IMR-90 (cell line): Measurements from ENCODE around the gene NPPB. TPM values are rescaled to one million over a fixed set of nuclear protein-coding genes. Genes with fewer than 3 reads are reported as not detected.

ENCODE experiments used
- ATAC-seq: fragments of 200-7000 bp; cut with Tn5 transposase; 2 replicates; pipeline ENCODE4 v1.9.1; 2020; ENCODE audit warnings: low read depth, mild to moderate bottlenecking, moderate library complexity
- BruUV-seq: library from RNA; stranded (reverse); fragments of 400-500 nt; replicated peaks from 2 replicates; lab custom pipeline; 2021; lab: Mats Ljungman, UMichigan
- CTCF ChIA-PET: fragments of 300-600 bp; formaldehyde crosslinking; extraction: SDS; loops from one replicate; lab custom pipeline; 2021; ENCODE audit warnings: antibody characterized with exemption; lab: Yijun Ruan, JAX
- POLR2A ChIA-PET: fragments of 300-600 bp; sonication (Branson Sonifier 250); formaldehyde crosslinking; loops from one replicate; lab custom pipeline; 2022; ENCODE audit warnings: antibody characterized with exemption; ENCODE audit not compliant: unreplicated experiment; lab: Charles Lee
- DNase-seq: peaks from one replicate; pipeline ENCODE4 v3.0.0; 2013
- H2AFZ ChIP-seq: replicated peaks from 2 replicates; pipeline ENCODE3; 2013; ENCODE audit warnings: low read length, mild to moderate bottlenecking; ENCODE audit not compliant: poor library complexity
- H2AK5ac ChIP-seq: 2 replicates; pipeline ENCODE4 v1.6.1; 2013; ENCODE audit warnings: low read depth, low read length, inconsistent platforms
- H2AK9ac ChIP-seq: replicated peaks from 2 replicates; pipeline ENCODE3; 2013; ENCODE audit warnings: mild to moderate bottlenecking, low read depth, low read length, moderate library complexity; ENCODE audit not compliant: poor library complexity
- H2BK120ac ChIP-seq: 2 replicates; pipeline ENCODE4 v1.6.1; 2013; ENCODE audit warnings: low read depth, low read length, inconsistent platforms
- H2BK15ac ChIP-seq: 3 replicates; pipeline ENCODE4 v1.6.1; 2013; ENCODE audit warnings: low read depth, low read length, inconsistent platforms
- H2BK20ac ChIP-seq: 2 replicates; pipeline ENCODE4 v1.6.1; 2013; ENCODE audit warnings: low read depth, mild to moderate bottlenecking, inconsistent platforms, low read length, moderate library complexity
- H2BK5ac ChIP-seq: 2 replicates; pipeline ENCODE4 v1.6.1; 2013; ENCODE audit warnings: mild to moderate bottlenecking, low read depth, low read length, inconsistent platforms; ENCODE audit not compliant: poor library complexity, severe bottlenecking
- H3K14ac ChIP-seq: replicated peaks from 2 replicates; pipeline ENCODE4 v1.6.1; 2013; ENCODE audit warnings: low read depth, low read length, inconsistent platforms
- H3K18ac ChIP-seq: 2 replicates; pipeline ENCODE4 v1.6.1; 2013; ENCODE audit warnings: low read depth, low read length, control low read depth
- H3K23ac ChIP-seq: 2 replicates; pipeline ENCODE4 v1.6.1; 2013; ENCODE audit warnings: low read depth, low read length, inconsistent platforms
- H3K27ac ChIP-seq: 2 replicates; pipeline ENCODE4 v1.5.1; 2013; ENCODE audit warnings: mild to moderate bottlenecking, control low read depth, low read length; ENCODE audit not compliant: insufficient read depth
- H3K27me3 ChIP-seq: 2 replicates; pipeline ENCODE4 v1.6.1; 2013; ENCODE audit warnings: low read length; ENCODE audit not compliant: control insufficient read depth, insufficient read depth
- H3K36me3 ChIP-seq: 2 replicates; pipeline ENCODE4 v1.6.1; 2013; ENCODE audit warnings: low read length, mixed read lengths; ENCODE audit not compliant: control insufficient read depth, insufficient read depth
- H3K4ac ChIP-seq: 2 replicates; pipeline ENCODE4 v1.6.1; 2013; ENCODE audit warnings: low read depth, low read length, inconsistent platforms
- H3K4me1 ChIP-seq: 2 replicates; pipeline ENCODE4 v1.6.1; 2013; ENCODE audit warnings: low read length, mixed read lengths; ENCODE audit not compliant: control insufficient read depth, insufficient read depth
- H3K4me2 ChIP-seq: 2 replicates; pipeline ENCODE4 v1.6.1; 2013; ENCODE audit warnings: low read depth, mild to moderate bottlenecking, control low read depth, low read length, moderate library complexity
- H3K4me3 ChIP-seq: 2 replicates; pipeline ENCODE4 v1.5.1; 2013; ENCODE audit warnings: low read depth, mild to moderate bottlenecking, control low read depth, low read length, moderate library complexity; ENCODE audit not compliant: insufficient read depth
- H3K56ac ChIP-seq: 2 replicates; pipeline ENCODE4 v1.6.1; 2013; ENCODE audit warnings: low read length, inconsistent platforms; ENCODE audit not compliant: insufficient read depth; ENCODE audit errors: extremely low read depth
- H3K79me1 ChIP-seq, 2 experiments: 2 replicates each; pipeline ENCODE4 v1.6.1; 2013; ENCODE audit warnings: low read length in 2 of 2, inconsistent platforms in 1 of 2, low read depth in 1 of 2
- H3K9ac ChIP-seq: 2 replicates; pipeline ENCODE4 v1.6.1; 2013; ENCODE audit warnings: low read depth, low read length, control low read depth
- H3K9me1 ChIP-seq: 2 replicates; pipeline ENCODE4 v1.6.1; 2013; ENCODE audit warnings: low read length, inconsistent platforms; ENCODE audit not compliant: insufficient read depth
- H3K9me3 ChIP-seq: 2 replicates; pipeline ENCODE4 v1.6.1; 2013; ENCODE audit warnings: low read length; ENCODE audit not compliant: control insufficient read depth, insufficient read depth
- H4K20me1 ChIP-seq: 2 replicates; pipeline ENCODE4 v1.6.1; 2013; ENCODE audit warnings: low read length, inconsistent platforms; ENCODE audit not compliant: insufficient read depth
- H4K5ac ChIP-seq: 2 replicates; pipeline ENCODE4 v1.6.1; 2013; ENCODE audit warnings: mild to moderate bottlenecking, low read depth, low read length, control low read depth
- H4K8ac ChIP-seq, 2 experiments: 2 replicates each; pipeline ENCODE4 v1.6.1; 2013; ENCODE audit warnings: low read depth in 2 of 2, low read length in 2 of 2, control low read depth in 1 of 2, inconsistent platforms in 1 of 2
- H4K91ac ChIP-seq: 2 replicates; pipeline ENCODE4 v1.6.1; 2013; ENCODE audit warnings: low read depth, low read length, inconsistent platforms; ENCODE audit not compliant: insufficient read depth
- FOS ChIP-seq: fragments of 150-350 bp; IDR thresholded peaks from 2 replicates; pipeline ENCODE4 v1.6.1; 2016; ENCODE audit warnings: low read depth, low read length
- WGBS, 2 experiments: methylation state at CpG; one replicate each; pipeline versions ENCODE4 v1.1.5 to v1.1.7; 2013; ENCODE audit warnings: missing lambda C conversion rate in 2 of 2; ENCODE audit not compliant: insufficient read length in 1 of 2; ENCODE audit errors: extremely low coverage in 2 of 2; 5-methylcytosine and 5-hydroxymethylcytosine counted together
- dilution Hi-C: fragments of 300-500 bp; cut with HindIII; formaldehyde crosslinking; loops from one replicate; pipeline ENCODE4 v1.14.3; 2018; ENCODE audit warnings: low sequenced_read_pairs; ENCODE audit not compliant: unreplicated experiment
- in situ Hi-C: fragments of 300-500 bp; cut with MboI; formaldehyde crosslinking; loops from 3 replicates; pipeline ENCODE4 v1.14.3; 2019; ENCODE audit warnings: low sequenced_read_pairs, inconsistent platforms, mixed read lengths
- intact Hi-C: fragments of 100-400 bp; cut with micrococcal nuclease; formaldehyde crosslinking; loops from 2 replicates; pipeline ENCODE4 v1.10.0; 2022
- polyA plus RNA-seq, 3 experiments: library from polyadenylated mRNA; depleted of rRNA; stranded (reverse); fragments of >200 nt; gene quantifications; 2 replicates each; pipeline ENCODE4 v1.2.3, GENCODE V29; 2012; ENCODE audit warnings: low replicate concordance in 1 of 3
- total RNA-seq: library from RNA; depleted of rRNA; stranded (reverse); fragments of >200 nt; gene quantifications from 2 replicates; pipeline ENCODE4 v1.2.3, GENCODE V29; 2012
- TF ChIP-seq, protein P1 (sequence below): fragments of 150-350 bp; IDR thresholded peaks from 2 replicates; pipeline ENCODE4 v1.6.1; 2017; ENCODE audit warnings: mild to moderate bottlenecking, antibody characterized with exemption, low read length, low read depth
- TF ChIP-seq, protein P2 (sequence below): fragments of 150-350 bp; IDR thresholded peaks from 2 replicates; pipeline ENCODE4 v1.6.1; 2016; ENCODE audit warnings: low read depth, mild to moderate bottlenecking, low read length, moderate library complexity, borderline replicate concordance
- TF ChIP-seq, protein P3 (sequence below): conservative IDR thresholded peaks from 2 replicates; pipeline ENCODE4 v1.5.1; 2012; ENCODE audit warnings: mild to moderate bottlenecking, low read depth, low read length, improper control_type of control experiment

Gene NPPB
- total and polyA plus RNA-seq, 2 of the 4 experiments (the other 2 are of a cell fraction), result not detected

DNA sequence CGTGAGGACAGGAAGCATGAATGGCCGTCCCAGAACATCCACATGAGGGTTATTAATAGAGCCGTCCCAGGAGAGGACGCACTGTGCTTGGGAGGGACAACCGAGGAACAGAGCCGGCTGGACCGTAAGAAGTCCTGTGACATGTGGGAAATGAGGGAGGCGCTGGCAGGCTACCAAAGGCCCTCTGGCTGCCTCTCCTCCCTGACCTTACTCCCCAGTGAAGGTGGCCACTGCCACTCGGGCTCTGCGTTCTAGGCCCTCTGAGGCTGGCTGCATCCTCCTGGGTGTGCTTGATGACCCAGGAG, 15.5 kb upstream of the NPPB start:
- dilution Hi-C loops, result no loop called here
- TF ChIP-seq, protein P1, sequence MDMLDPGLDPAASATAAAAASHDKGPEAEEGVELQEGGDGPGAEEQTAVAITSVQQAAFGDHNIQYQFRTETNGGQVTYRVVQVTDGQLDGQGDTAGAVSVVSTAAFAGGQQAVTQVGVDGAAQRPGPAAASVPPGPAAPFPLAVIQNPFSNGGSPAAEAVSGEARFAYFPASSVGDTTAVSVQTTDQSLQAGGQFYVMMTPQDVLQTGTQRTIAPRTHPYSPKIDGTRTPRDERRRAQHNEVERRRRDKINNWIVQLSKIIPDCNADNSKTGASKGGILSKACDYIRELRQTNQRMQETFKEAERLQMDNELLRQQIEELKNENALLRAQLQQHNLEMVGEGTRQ, result no peak
- TF ChIP-seq, protein P2, sequence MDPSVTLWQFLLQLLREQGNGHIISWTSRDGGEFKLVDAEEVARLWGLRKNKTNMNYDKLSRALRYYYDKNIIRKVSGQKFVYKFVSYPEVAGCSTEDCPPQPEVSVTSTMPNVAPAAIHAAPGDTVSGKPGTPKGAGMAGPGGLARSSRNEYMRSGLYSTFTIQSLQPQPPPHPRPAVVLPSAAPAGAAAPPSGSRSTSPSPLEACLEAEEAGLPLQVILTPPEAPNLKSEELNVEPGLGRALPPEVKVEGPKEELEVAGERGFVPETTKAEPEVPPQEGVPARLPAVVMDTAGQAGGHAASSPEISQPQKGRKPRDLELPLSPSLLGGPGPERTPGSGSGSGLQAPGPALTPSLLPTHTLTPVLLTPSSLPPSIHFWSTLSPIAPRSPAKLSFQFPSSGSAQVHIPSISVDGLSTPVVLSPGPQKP, result no peak
- no peak for TF ChIP-seq FOS
- TF ChIP-seq, protein P3, sequence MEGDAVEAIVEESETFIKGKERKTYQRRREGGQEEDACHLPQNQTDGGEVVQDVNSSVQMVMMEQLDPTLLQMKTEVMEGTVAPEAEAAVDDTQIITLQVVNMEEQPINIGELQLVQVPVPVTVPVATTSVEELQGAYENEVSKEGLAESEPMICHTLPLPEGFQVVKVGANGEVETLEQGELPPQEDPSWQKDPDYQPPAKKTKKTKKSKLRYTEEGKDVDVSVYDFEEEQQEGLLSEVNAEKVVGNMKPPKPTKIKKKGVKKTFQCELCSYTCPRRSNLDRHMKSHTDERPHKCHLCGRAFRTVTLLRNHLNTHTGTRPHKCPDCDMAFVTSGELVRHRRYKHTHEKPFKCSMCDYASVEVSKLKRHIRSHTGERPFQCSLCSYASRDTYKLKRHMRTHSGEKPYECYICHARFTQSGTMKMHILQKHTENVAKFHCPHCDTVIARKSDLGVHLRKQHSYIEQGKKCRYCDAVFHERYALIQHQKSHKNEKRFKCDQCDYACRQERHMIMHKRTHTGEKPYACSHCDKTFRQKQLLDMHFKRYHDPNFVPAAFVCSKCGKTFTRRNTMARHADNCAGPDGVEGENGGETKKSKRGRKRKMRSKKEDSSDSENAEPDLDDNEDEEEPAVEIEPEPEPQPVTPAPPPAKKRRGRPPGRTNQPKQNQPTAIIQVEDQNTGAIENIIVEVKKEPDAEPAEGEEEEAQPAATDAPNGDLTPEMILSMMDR, result no peak

More for the DNA sequence above, 15.5 kb upstream of the NPPB start:
- H3K4me3 ChIP-seq, result no peak overlapping the region
- no peak overlapping the region for H3K9ac ChIP-seq
- DNase-seq (no peak), ATAC-seq (no peak)
- H4K8ac ChIP-seq, result no peak overlapping the region
- intact Hi-C loops (no loop called here), in situ Hi-C loops (no loop called here)
- WGBS, 2 experiments, result 27% methylated on average over 6 of the region's 10 CpGs; no CpG with 5 or more reads in 1 of the 2 experiments
- H3K79me1 ChIP-seq, result no peaks in the 10 kb centered on the region
- no peaks in the 10 kb centered on the region for H3K36me3 ChIP-seq
- H3K9me1 ChIP-seq, result no peaks in the 10 kb centered on the region
- no peak overlapping the region for H2BK120ac ChIP-seq
- H3K4me1 ChIP-seq, result no peaks in the 10 kb centered on the region
- H2AFZ ChIP-seq, result no peak overlapping the region
- no peak overlapping the region for H2BK15ac ChIP-seq
- H3K56ac ChIP-seq, result no peak overlapping the region
- no peak overlapping the region for H2BK20ac ChIP-seq
- no peaks in the 10 kb centered on the region for H4K20me1 ChIP-seq
- H3K4ac ChIP-seq, result no peak overlapping the region
- H2AK9ac ChIP-seq, result no peak overlapping the region
- ChIA-PET CTCF (no interaction called here), POLR2A (no interaction called here)
- H2BK5ac ChIP-seq, result no peak overlapping the region
- BruUV-seq, result no TSS peak
- no peak overlapping the region for H3K27ac ChIP-seq
- H3K9me3 ChIP-seq, result no peaks in the 10 kb centered on the region
- H3K14ac ChIP-seq, result no peak overlapping the region
- no peak overlapping the region for H4K5ac ChIP-seq
- no peak overlapping the region for H3K23ac ChIP-seq
- no peak overlapping the region for H3K18ac ChIP-seq
- H4K91ac ChIP-seq, result no peak overlapping the region
- H3K27me3 ChIP-seq, result peaks cover 64% of the 10 kb centered on the region
- H2AK5ac ChIP-seq, result no peak overlapping the region
- no peak overlapping the region for H3K4me2 ChIP-seq
